AML-193 (cell line): ENCODE results near the gene GGA1.

Experiments used
- DNase-seq, 2 experiments: peaks; one replicate each; lab custom pipeline; 2025; lab: John Stamatoyannopoulos, UW

The GGA1 gene

DNA sequence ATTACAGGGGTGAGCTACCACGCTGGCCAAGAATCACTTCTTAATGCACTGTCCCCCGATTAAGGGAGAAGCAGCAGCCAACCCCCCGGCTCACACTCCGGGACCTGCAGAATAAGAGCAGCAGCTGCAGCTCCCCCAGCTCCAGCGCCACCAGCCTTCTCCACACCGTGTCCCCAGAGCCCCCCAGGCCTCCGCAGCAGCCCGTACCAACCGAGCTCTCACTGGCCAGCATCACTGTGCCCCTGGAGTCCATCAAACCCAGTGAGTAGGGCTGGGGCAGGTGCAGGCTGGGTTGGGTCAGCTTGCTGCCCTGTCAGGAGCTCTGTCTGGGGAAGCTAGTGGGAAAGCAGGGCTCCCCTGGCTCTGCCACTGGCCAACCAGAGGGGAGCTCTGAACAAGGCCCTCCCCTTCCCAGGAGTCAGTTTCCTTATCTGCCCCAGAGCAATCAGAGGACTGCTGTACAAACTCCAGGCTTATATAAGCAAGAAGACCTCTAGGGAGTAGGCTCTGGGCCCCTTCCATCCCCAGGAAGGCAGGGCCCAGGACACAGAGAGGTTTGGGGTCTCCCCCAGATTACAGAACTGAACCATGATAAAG lies 22.3 kb downstream of the GGA1 start:
- DNase-seq = no peak

DNA sequence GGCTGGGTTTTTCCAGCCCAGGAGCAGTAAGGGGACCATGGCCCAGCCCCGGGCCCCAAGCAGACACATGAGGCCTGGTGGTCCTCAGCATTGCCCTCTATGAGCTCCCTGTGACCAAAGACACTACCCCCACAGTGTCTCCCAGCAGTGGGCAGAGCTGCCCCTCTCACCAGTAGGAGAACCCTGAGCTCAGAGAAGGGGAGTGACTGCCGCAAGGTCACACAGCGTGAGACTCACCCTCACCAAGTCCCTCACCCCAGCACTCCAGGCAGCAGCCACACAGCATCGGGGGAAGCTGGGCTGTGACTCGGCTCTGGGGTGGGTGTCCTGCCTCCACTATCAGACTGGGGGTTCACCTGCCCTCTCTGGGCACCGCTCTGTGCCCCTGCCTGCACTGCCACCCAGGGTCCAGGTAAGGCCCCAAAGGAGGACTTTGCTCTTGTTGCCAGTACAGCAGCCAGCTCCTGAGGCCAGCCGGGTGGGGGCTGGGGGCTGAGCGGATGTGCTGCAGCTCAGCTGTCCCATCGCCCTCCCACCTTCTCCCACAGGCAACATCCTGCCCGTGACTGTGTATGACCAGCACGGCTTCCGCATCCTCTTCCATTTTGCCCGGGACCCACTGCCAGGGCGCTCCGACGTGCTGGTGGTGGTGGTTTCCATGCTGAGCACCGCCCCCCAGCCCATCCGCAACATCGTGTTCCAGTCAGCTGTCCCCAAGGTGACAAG lies 23.0 kb downstream of the GGA1 start:
- DNase-seq = no peak

- DNase-seq = no peak
Observed at GRCh38 chr22:37632174-37633088, 23.8 kb downstream of the GGA1 start.

DNA sequence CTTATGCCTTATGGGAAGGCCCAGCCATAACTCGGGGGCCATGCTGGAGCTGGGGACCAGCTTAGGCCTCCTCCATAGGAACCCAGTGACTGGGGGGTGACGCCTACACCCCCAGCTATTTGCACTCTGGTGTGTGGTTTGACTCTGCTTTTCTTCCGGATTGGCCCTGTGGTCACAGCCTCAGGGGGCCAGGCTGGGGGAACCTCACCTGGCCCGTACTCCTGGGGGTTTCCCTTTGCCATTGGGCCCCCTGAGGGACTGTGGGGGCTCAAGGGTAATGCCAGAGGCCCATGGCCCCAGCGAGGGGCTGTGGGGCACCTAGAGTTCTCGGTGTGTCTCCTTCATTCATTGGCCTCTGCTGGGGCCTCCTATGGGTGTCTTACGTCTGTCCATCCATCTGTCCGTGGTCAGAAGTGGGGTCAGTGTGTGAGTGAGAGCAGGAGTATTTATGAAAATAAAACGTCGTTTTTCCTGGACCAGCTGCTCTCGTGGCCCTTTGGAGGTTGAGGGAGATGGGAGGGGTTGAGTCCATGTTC lies 24.5 kb downstream of the GGA1 start:
- no peak for DNase-seq

- peak; percentile 92 to 93 for DNase-seq
Observed at GRCh38 chr22:37633625-37634416, 25.2 kb downstream of the GGA1 start.

- DNase-seq = no peak
Observed at GRCh38 chr22:37634417-37634924, 25.8 kb downstream of the GGA1 start.

DNA sequence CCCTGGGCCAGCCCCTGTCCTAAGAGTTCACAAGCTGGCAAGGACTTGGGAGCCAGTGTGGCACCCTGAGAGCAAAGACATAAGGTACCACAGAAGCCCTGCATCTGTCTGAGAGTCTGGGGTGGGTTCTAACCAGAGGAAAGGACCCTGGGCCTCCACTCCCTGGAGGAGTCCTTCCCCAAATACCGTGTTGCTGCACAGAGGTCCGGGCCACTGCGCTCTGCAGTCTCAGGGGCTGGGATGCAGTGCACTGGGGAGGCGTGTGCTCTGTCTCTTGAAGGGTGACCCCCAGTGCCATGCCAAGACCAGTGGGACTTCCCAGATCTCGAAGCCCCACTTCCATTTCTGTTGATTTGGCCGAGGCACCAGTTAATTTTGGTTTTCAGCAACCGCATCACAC lies 26.5 kb downstream of the GGA1 start:
- DNase-seq = no peak

DNA sequence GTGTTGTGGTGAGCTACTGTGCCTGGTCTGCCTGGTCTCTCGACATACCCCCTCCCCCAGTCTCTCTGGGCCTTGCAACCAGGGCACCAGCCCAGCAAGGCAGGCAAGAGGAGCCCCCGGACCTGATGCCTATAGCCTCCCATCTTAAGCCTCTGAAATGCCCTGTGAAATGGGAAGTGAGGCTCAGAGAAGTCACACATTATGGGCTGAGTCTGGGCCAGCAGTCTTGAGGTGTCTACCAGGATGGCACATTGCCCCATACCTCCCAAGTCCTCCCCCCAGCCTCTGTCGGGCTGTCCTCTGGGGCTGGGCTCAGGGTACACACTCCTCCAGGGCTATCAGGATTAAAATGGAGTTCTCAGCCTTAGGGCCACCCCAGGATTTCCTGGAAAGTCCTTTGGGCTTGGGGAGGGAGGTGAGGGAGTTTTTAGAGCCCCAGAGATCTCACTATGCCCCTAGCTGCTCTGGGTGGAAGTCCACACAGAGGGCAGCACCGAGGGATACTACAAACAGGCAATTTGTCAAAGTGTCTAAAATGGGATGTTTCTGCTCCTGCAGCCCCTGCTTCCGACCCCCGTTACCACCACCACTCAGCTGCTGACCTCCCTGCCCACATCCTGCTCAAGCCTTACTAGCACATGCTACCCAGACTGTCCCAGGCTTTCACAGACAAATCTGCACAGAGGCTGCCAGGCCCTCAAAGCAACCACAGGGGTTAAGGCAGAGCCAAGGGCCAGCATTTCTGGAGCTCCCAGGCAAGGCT lies 27.7 kb downstream of the GGA1 start:
- peak; percentile 65 to 68 for DNase-seq

DNA sequence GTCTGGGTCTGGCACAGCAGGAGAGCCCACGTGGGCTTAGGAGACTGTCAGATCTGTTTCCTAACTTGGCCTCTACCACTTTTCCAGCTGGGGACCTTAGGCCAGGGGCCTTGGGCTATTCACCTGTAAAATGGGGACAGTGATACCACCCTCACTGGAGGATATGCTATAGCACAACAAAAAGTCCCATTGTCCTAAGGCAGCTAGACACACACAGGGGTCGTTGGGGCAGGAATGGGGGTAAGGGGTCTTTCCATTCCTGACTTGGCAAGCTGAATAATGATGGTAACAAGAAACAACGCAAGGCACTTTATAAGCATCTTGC lies 28.3 kb downstream of the GGA1 start:
- no peak for DNase-seq

DNA sequence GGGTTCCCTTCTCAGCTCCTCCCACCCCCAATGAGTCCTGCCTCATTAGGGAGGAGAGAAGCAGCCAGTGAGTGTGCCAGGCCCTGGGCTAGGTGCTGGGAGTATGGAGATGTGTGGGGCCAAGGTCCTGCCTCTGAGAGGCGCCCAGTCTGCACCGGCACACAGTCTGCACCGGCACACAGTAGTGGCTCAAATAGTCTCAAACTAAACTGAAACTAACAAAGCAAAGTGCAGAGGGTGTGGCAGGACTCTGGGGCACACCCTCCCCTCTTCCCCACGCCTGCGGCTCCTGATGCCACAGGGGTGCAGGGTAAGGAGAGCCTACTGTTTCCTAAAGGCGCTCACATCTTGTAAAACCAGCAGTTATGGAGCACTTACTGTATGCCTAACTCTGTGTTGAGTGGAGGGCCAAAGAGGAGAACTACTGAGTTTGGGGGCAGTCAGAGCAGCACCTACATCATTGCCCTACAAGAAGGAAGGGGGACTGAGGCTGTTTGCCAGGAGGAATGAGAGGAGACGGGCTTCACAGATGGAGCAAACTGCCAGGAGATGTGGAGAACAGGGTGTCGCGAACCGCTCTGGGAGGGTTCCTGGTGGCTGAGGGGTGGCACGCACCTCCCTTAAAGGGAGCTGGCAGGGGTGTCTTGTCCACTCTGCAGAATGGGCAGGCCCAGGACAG lies 29.9 kb downstream of the GGA1 start:
- DNase-seq = no peak

GRCh38 chr22:37639070-37639760 lies 30.6 kb downstream of the GGA1 start, which contains the start of gene SH3BP1:
TSS of gene SH3BP1 (plus strand) at chr22:37639669. CDS start at chr22:37639788, 119 bp downstream.
- DNase-seq = peak in 1 of 2 experiments; percentile 8

DNA sequence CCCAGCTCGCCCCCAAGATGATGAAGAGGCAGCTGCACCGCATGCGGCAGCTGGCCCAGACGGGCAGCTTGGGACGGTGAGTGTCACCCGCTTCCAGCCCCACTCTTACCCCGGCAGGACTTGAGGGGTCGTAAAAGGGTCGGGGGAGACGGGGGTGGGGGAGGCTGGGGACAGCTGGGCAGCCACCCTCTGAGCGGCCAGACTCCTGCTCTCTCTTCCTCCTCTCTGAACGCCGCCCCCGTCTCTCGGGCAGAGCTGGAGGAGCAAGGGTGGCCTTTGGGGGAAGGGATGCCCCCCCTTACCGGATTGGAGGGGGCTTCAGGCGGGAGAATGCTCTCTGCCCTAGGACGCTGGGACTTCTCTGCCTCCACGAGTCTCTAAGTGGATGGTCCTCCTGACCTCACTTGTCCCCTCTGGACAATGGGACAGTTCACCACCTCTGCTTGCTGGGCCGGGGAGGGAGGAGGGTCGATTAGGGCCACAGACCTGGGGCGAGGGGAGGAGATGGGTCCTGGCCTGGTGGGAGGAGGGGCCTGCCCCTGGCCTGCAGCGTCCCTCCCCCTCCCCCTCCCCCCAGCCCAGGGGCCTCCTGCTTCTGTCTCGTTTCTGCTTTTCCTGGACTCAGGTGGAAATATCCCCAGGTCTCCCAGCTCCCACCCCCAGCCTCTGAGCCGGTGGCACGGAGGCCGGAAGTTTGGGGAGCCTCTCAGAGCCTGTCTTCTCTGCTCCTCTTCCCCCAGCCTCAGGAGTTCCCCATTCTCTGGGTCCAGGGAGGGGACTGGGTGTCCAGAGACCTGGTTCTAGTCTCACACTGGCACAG lies 31.3 kb downstream of the GGA1 start:
- peak; percentile 54 to 68 for DNase-seq

DNA sequence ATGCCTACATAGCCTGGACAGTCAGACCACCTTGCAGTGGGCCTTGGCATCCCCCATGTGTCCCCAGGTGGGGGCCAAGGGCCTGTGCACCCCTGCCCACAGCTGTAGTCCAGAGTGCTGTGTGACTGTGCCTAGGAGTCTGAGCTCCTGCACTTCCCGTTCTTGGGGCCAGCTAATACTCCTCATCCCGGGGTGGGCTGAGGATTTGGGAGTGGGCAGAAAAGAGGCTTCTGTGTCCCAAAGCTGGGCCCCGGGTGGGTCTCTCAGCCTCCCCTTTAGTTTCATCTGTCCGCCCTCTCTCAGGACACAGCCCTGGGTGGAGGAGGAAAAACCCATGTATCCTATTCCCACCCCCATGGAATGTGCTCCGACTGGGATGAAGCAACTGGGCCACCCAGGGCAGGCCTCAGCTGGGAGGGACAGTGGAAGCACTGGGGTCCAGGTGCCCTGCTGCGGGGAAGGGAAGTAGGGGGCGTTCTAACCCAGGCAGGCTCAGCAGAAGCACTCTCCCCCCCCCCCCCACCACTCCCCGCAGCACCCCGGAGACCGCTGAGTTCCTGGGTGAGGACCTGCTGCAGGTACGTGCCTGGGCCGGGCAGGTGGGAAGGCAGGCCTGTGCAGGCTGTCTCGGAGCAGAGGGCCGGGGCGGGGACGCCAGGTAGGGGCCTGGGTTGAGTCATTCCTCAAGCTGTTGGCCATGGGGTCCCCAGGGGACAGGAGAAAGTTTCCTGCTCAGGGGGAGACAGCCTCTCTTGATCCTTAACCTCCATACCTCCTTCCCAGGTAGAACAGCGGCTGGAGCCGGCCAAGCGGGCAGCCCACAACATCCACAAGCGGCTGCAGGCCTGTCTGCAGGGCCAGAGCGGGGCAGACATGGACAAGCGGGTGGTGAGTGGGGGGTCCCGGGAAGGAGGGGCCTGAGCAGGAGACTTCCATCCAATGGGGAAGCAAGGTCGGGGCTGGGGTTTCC lies 32.2 kb downstream of the GGA1 start:
- no peak for DNase-seq

GRCh38 chr22:37641561-37641949 lies 32.9 kb downstream of the GGA1 start:
- DNase-seq = no peak

- DNase-seq = peak; percentile 51 to 64
Observed at GRCh38 chr22:37643225-37643847, 34.7 kb downstream of the GGA1 start.

- no peak for DNase-seq
Observed at GRCh38 chr22:37647317-37647716, 38.7 kb downstream of the GGA1 start.

- DNase-seq = no peak
Observed at GRCh38 chr22:37647928-37648327, 39.3 kb downstream of the GGA1 start.
